ENCODE measurements around the gene PDXK. TPM values are rescaled to one million over a fixed set of nuclear protein-coding genes. Genes with fewer than 3 reads are reported as not detected.

Gene PDXK
- total RNA-seq, 1 donor from 2014 or later: 183 TPM

DNA sequence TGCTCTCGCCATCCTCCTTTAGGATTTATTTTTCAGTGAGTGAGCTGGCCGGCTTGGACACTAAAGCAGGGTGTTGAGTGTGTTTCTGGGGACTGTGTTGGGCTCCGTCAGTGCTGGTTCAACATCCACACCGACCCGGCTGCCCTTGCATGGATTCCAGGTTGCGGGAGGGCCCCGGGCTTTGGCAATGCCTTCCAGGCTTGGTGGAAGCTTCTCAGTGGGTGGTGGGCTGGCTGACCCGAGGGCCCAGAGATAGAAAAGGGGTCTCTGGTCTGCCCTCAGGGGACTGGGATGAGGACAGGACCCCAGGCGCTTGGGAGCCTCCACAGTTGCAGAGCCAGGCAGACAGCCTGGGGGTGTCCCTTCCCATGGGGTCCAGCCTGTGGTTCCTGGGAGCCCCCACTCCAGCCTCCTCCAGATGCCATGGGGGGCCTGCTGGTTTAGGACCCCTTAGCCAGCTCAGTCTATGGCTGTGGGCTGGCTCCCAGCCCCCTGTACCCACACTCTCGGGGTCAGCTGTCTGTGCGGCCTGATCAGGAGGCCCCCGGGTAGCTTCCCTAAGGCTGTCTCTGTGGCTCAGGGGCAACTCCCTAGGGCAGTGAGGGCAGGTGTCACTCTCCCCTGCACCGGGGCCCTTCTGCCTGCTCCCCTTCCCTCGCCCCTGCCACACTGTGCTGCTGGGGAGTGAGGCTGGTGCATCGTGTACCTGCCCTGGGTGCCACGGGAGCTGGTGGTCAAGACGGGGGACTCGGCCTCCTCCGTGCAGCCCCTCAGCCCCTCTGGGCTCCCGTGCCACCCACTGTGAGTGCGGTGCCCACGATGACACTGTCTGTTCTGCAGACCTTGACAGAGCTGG lies 16.5 kb downstream of the PDXK start:
- H3K36me3 ChIP-seq (ENCODE audit: control insufficient read depth, insufficient read depth, low read length): peaks cover 1% of the 10 kb centered on the region
- H3K4me3 ChIP-seq (ENCODE audit: low read depth, low read length): no peak overlapping the region
- DNase-seq (ENCODE audit: low read depth): no peak
- H3K27me3 ChIP-seq (ENCODE audit: control insufficient read depth, insufficient read depth, low read length): no peaks in the 10 kb centered on the region
- TF ChIP-seq, protein P1, sequence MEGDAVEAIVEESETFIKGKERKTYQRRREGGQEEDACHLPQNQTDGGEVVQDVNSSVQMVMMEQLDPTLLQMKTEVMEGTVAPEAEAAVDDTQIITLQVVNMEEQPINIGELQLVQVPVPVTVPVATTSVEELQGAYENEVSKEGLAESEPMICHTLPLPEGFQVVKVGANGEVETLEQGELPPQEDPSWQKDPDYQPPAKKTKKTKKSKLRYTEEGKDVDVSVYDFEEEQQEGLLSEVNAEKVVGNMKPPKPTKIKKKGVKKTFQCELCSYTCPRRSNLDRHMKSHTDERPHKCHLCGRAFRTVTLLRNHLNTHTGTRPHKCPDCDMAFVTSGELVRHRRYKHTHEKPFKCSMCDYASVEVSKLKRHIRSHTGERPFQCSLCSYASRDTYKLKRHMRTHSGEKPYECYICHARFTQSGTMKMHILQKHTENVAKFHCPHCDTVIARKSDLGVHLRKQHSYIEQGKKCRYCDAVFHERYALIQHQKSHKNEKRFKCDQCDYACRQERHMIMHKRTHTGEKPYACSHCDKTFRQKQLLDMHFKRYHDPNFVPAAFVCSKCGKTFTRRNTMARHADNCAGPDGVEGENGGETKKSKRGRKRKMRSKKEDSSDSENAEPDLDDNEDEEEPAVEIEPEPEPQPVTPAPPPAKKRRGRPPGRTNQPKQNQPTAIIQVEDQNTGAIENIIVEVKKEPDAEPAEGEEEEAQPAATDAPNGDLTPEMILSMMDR (IDR thresholded peaks at IDR 0.05; ENCODE audit: insufficient read depth, low read length, poor library complexity, severe bottlenecking): no peak

DNA sequence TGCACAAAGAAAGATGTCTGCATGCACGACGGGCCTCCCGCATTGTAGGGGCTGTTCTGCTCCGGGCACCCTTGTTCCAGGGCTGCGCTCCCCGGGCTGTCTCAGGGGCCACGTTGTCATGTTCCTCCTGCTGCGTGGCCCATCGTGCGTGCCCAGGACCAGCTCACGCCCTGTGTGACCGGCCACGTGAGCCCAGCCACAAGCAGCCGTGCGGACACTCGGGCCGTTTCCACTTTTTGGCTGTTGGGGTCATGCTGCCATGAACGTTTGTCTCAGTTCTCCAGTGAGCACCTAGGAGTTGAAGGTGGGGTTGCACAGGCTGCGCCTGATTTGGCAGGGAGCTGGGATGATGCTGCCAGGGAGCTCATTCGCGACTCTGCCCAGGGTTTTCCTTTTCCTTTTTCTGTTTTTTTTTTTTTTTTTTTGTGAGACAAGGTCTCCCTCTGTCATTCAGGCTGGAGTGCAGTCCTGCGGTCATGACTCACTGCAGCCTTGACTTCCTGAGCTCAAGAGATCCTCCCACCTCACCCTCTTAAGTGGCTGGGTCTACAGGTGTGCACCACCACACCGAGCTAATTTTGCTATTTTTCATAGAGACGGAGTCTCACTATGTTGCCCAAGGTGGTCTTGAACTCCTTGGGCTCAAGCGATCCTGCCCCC lies 17.4 kb downstream of the PDXK start:
- H3K27me3 ChIP-seq (ENCODE audit: control insufficient read depth, insufficient read depth, low read length): no peaks in the 10 kb centered on the region
- H3K36me3 ChIP-seq (ENCODE audit: control insufficient read depth, insufficient read depth, low read length): peaks cover 1% of the 10 kb centered on the region
- H3K4me3 ChIP-seq (ENCODE audit: low read depth, low read length): no peak overlapping the region
- DNase-seq (ENCODE audit: low read depth): no peak
- TF ChIP-seq, protein P1 (IDR thresholded peaks at IDR 0.05; ENCODE audit: insufficient read depth, low read length, poor library complexity, severe bottlenecking): no peak

DNA sequence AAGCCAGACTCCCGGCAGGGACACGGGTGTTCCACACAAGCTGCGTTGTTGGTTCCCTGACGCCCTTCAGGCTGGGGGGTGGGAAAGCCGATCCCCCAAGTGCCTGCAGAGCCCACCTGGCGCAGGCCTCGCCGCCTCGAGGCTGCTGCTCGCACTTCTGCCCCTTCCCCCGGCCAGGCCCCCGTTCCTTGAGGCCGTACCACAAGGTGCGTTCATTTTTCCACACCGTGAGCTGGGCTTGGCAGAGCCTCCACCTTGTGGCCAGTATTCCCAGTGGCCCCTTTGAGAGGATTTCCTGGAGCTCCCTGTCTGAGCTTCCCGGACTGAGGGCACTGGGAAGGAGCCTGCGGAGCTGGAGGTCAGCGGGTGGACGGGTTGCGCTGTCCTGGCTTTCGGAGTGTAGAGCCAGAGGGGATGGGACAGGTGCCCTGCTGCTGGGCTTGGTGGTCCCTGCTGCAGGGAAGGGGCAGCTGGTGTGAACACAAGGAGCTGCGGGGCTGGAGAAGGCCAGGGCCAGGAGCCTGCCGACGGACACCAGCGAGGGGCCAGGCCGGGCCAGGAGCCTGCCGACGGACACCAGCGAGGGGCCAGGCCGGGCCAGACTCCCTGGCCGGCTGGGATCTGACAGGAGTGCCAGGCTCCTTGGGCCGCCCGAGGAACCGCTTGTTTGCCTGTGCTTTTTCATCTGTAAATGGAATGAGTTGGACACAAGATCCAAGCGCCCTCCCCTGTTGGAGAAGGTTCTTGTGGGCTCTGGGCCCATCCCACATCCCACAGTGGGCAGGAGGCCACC lies 18.4 kb downstream of the PDXK start:
- no peaks in the 10 kb centered on the region for H3K27me3 ChIP-seq (ENCODE audit: control insufficient read depth, insufficient read depth, low read length)
- TF ChIP-seq, protein P1 (IDR thresholded peaks at IDR 0.05; ENCODE audit: insufficient read depth, low read length, poor library complexity, severe bottlenecking): no peak
- H3K36me3 ChIP-seq (ENCODE audit: control insufficient read depth, insufficient read depth, low read length): peaks cover 1% of the 10 kb centered on the region
- H3K4me3 ChIP-seq (ENCODE audit: low read depth, low read length): no peak overlapping the region
- DNase-seq (ENCODE audit: low read depth): no peak

DNA sequence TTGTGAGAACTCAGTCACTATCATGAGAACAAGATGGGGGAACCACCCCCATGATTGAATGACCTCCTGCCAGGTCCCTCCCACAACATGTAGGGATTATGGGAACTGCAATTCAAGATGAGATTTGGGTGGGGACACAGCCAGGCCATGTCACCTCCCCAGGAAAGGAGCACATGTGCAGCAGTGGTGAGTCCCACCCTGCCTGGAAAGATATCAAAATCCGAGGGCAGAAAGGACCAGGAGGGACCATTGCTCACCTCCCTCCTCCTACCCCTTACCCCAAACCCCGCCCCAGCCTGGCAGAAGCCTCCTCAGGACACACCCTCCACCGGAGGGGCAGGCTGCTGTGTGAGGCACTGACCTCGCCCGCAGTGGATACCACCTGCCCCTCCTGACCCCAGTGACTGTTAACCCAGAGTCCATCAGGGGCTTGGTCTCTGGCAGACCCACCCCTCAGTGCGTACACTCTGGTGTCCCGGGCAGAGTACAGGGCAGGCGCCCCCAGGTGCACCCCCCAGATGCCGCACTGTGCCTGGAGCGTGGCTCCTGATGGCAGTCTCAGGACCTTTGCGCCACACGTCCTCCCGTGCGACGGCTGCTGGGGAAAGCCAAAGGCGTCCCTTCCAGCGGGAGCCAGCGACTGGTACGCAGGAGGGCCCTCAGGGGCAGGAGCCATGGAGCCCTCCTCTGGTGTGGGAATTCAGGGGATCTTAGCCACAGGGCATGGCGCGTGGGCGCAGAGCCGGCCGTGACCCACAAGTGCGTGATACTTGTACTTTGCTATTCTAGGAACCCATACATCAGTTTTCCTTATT lies 20.9 kb downstream of the PDXK start:
- TF ChIP-seq, protein P1 (IDR thresholded peaks at IDR 0.05; ENCODE audit: insufficient read depth, low read length, poor library complexity, severe bottlenecking): no peak
- DNase-seq (ENCODE audit: low read depth): no peak
- Histone ChIP-seq H3K36me3 (ENCODE audit: control insufficient read depth, insufficient read depth, low read length) (peaks cover 6% of the 10 kb centered on the region), H3K27me3 (ENCODE audit: control insufficient read depth, insufficient read depth, low read length) (no peaks in the 10 kb centered on the region), H3K4me3 (ENCODE audit: low read depth, low read length) (no peak overlapping the region)

DNA sequence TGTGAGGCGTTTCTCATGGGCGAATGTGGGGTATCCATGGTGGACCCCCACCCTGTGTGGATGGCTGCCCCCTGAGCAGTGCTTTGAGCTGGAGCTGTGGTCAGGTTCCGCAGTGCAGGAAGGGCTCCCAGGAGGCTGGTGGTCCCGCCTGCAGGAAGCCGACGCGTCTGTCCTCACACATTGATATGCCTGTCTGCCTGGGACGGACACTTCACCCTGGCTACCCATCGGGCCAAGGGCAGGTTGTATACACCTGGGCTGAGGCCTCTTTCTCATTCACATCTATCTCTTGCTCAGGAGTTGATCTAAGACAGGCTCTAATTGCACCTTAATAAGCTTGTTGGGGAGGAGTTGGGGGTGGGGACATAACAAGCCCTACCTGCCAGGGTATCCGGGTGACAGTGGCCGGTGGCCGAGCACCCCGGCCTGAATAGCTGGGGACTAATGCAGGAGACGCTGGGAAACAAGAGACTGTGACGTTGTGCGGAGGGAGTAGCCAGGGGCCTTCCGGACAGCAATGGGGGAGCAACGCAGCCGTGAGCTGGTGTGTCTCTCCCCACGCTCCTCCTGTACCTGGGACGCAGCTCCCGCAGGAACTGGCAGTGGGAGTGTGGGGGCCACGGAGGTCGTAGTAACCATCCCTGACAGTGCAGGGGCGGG lies 21.7 kb downstream of the PDXK start:
- TF ChIP-seq, protein P1 (IDR thresholded peaks at IDR 0.05; ENCODE audit: insufficient read depth, low read length, poor library complexity, severe bottlenecking): no peak
- Histone ChIP-seq H3K27me3 (ENCODE audit: control insufficient read depth, insufficient read depth, low read length) (no peaks in the 10 kb centered on the region), H3K4me3 (ENCODE audit: low read depth, low read length) (no peak overlapping the region), H3K36me3 (ENCODE audit: control insufficient read depth, insufficient read depth, low read length) (peaks cover 6% of the 10 kb centered on the region)
- no peak for DNase-seq (ENCODE audit: low read depth)

All from kidney epithelial cell (primary cell).